Mesodermal cell (in vitro differentiated cells): ENCODE data around the gene CCDC77.
"Not testable (repeated sequence)": the region's sequence is repeated elsewhere in the genome, so short reads cannot be mapped to it uniquely, and the experiment has no call there.

Experiments used
- H3K27ac ChIP-seq: 2 replicates; pipeline ENCODE4 v1.7.0; 2013; ENCODE audit warnings: mild to moderate bottlenecking, low read depth, low read length, moderate library complexity; ENCODE audit not compliant: severe bottlenecking
- H3K36me3 ChIP-seq: 2 replicates; pipeline ENCODE4 v1.7.1; 2013; ENCODE audit warnings: mild to moderate bottlenecking, low read length, moderate library complexity; ENCODE audit not compliant: control insufficient read depth, insufficient read depth
- H3K4me1 ChIP-seq: one replicate; pipeline ENCODE4 v1.7.1; 2013; ENCODE audit warnings: mild to moderate bottlenecking, low read length; ENCODE audit not compliant: insufficient read depth, control insufficient read depth, poor library complexity, severe bottlenecking
- H3K4me3 ChIP-seq: 2 replicates; pipeline ENCODE4 v1.7.0; 2013; ENCODE audit warnings: low read length, control low read depth, mild to moderate bottlenecking; ENCODE audit not compliant: insufficient read depth, poor library complexity, severe bottlenecking; ENCODE audit errors: extremely low read depth
- H3K9me3 ChIP-seq: 2 replicates; pipeline ENCODE4 v1.7.1; 2013; ENCODE audit warnings: mild to moderate bottlenecking, low read length, moderate library complexity; ENCODE audit not compliant: control insufficient read depth
- WGBS, 2 experiments: methylation state at CpG; one replicate each; pipeline ENCODE4 v1.1.5; 2013; ENCODE audit warnings: missing lambda C conversion rate in 2 of 2; ENCODE audit not compliant: insufficient coverage in 2 of 2; 5-methylcytosine and 5-hydroxymethylcytosine counted together

The CCDC77 gene

GRCh38 chr12:389142-390096 is 12.0 kb upstream of the CCDC77 start, which contains the start of gene KDM5A:
Gene KDM5A (minus strand): TSS chr12:389320. CDS start chr12:389091, 229 bp downstream.
- Histone ChIP-seq H3K9me3 (no peaks in the 10 kb centered on the region), H3K4me3 (peak within 1 kb of the TSS; percentile 97), H3K36me3 (peaks cover 17% of the 10 kb centered on the region), H3K4me1 (peaks cover 9% of the 10 kb centered on the region), H3K27ac (peak within 1 kb of the TSS; percentile 99)
- WGBS, 2 experiments, result 1 to 2% methylated on average over 27 to 46 of the region's 53 CpGs

- H3K4me3 ChIP-seq, result peak overlapping the region; percentile 87
- H3K4me1 ChIP-seq, result no peaks in the 10 kb centered on the region
- peaks cover 16% of the 10 kb centered on the region for H3K36me3 ChIP-seq
- no peaks in the 10 kb centered on the region for H3K9me3 ChIP-seq
- H3K27ac ChIP-seq, result no peak overlapping the region
- WGBS, 2 experiments, result 69 to 89% methylated on average over 5 to 7 of the region's 8 CpGs
Measured at GRCh38 chr12:400828-401227, 616 bp upstream of the CCDC77 start.

- Histone ChIP-seq H3K9me3 (no peaks in the 10 kb centered on the region), H3K4me3 (peak overlapping the region; percentile 87), H3K27ac (peak overlapping the region; percentile 89), H3K4me1 (no peaks in the 10 kb centered on the region), H3K36me3 (peaks cover 24% of the 10 kb centered on the region)
- 0% methylated on average over 6 to 7 of the region's 8 CpGs for WGBS, 2 experiments
Measured at GRCh38 chr12:402029-402389, 565 bp downstream of the CCDC77 start.

GRCh38 chr12:414859-415258 is 13.4 kb downstream of the CCDC77 start:
- peaks cover 75% of the 10 kb centered on the region for H3K36me3 ChIP-seq

GRCh38 chr12:418432-418831 is 17.0 kb downstream of the CCDC77 start:
- 91 to 96% methylated on average over 4 to 5 of the region's 6 CpGs for WGBS, 2 experiments
- Histone ChIP-seq H3K36me3 (peaks cover 61% of the 10 kb centered on the region), H3K9me3 (no peaks in the 10 kb centered on the region)

More at GRCh38 chr12:414859-415258, 13.4 kb downstream of the CCDC77 start:
- 100% methylated on average over 1 of the region's 2 CpGs for WGBS, 2 experiments
- no peak overlapping the region for H3K27ac ChIP-seq
- H3K4me1 ChIP-seq, result no peaks in the 10 kb centered on the region
- H3K4me3 ChIP-seq, result no peak overlapping the region
- H3K9me3 ChIP-seq, result no peaks in the 10 kb centered on the region

GRCh38 chr12:422526-422925 is 21.1 kb downstream of the CCDC77 start:
- H3K36me3 ChIP-seq, result peaks cover 63% of the 10 kb centered on the region
- no peak overlapping the region for H3K4me3 ChIP-seq
- 100% methylated on average over 1 of the region's 3 CpGs; no CpG with 5 or more reads in 1 of the 2 experiments for WGBS, 2 experiments
- no peaks in the 10 kb centered on the region for H3K4me1 ChIP-seq
- no peak overlapping the region for H3K27ac ChIP-seq
- H3K9me3 ChIP-seq, result no peaks in the 10 kb centered on the region

More at GRCh38 chr12:418432-418831, 17.0 kb downstream of the CCDC77 start:
- Histone ChIP-seq H3K4me3 (no peak overlapping the region), H3K4me1 (no peaks in the 10 kb centered on the region), H3K27ac (no peak overlapping the region)

GRCh38 chr12:435737-436136 is 34.3 kb downstream of the CCDC77 start:
- H3K9me3 ChIP-seq, H3K4me1 ChIP-seq, H3K4me3 ChIP-seq, H3K27ac ChIP-seq: not testable (repeated sequence)
- WGBS, 2 experiments, result 100% methylated on average over 1 of the region's 2 CpGs; no CpG with 5 or more reads in 1 of the 2 experiments
- peaks cover 97% of the 10 kb centered on the region for H3K36me3 ChIP-seq

- H3K4me3 ChIP-seq, result no peak overlapping the region
- 47 to 69% methylated on average over 7 to 10 of the region's 16 CpGs for WGBS, 2 experiments
- H3K27ac ChIP-seq, result no peak overlapping the region
Measured at GRCh38 chr12:442235-442884, 40.9 kb downstream of the CCDC77 start.

GRCh38 chr12:447141-447540 is 45.7 kb downstream of the CCDC77 start:
- Histone ChIP-seq H3K27ac (no peak overlapping the region), H3K4me1 (peaks cover 6% of the 10 kb centered on the region), H3K9me3 (no peaks in the 10 kb centered on the region), H3K4me3 (no peak overlapping the region), H3K36me3 (no peaks in the 10 kb centered on the region)
- WGBS, 2 experiments, result 80 to 100% methylated on average over 1 of the region's 1 CpG

More at GRCh38 chr12:442235-442884, 40.9 kb downstream of the CCDC77 start:
- no peaks in the 10 kb centered on the region for H3K4me1 ChIP-seq
- peaks cover 46% of the 10 kb centered on the region for H3K36me3 ChIP-seq
- H3K9me3 ChIP-seq, result no peaks in the 10 kb centered on the region

GRCh38 chr12:449203-449602 is 47.8 kb downstream of the CCDC77 start:
- H3K9me3 ChIP-seq, result no peaks in the 10 kb centered on the region
- peaks cover 6% of the 10 kb centered on the region for H3K4me1 ChIP-seq
- H3K27ac ChIP-seq, result no peak overlapping the region
- WGBS, 2 experiments, result 83 to 84% methylated on average over 3 to 4 of the region's 4 CpGs
- no peak overlapping the region for H3K4me3 ChIP-seq
- no peaks in the 10 kb centered on the region for H3K36me3 ChIP-seq
